Peyer's patch (tissue), 4 donors: Measurements from ENCODE around the gene BAD.

ENCODE experiments used
- POLR2A ChIP-seq, 2 donors: fragments of 450-650 bp; IDR thresholded peaks; one replicate each; pipeline ENCODE4 v1.5.1; 2017; ENCODE audit warnings: antibody characterized with exemption in 2 of 2, mild to moderate bottlenecking in 2 of 2, moderate library complexity in 2 of 2
- TF ChIP-seq, protein P1 (sequence below), 6 experiments: fragments of 450-650 bp in 4 of 6; fragments of 200-600 bp in 2 of 6; sonication (generic) in 1 of 6; IDR thresholded peaks; one replicate each; pipeline ENCODE4 v1.5.1; 2017 to 2019; ENCODE audit warnings: antibody characterized with exemption in 6 of 6, mild to moderate bottlenecking in 3 of 6, moderate library complexity in 1 of 6

DNA sequence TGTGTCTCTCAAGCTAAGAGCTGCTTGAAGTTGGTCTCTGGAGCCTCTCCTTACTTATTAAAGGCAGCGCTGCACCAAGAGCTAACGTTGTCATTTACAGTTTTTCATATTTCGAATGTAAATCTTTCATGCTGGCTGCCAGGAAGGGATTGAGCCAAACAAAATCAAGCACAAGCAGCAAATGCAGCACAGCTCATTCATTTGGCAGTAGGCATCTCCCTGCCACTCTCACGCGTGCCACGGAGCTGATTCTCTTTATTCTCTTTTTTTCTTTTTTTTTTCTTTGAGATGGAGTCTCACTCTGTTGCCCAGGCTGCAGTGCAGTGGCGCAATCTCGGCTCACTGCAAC is 51.5 kb downstream of the BAD start:
- no peak for TF ChIP-seq POLR2A (IDR thresholded peaks at IDR 0.05)
- TF ChIP-seq, protein P1, sequence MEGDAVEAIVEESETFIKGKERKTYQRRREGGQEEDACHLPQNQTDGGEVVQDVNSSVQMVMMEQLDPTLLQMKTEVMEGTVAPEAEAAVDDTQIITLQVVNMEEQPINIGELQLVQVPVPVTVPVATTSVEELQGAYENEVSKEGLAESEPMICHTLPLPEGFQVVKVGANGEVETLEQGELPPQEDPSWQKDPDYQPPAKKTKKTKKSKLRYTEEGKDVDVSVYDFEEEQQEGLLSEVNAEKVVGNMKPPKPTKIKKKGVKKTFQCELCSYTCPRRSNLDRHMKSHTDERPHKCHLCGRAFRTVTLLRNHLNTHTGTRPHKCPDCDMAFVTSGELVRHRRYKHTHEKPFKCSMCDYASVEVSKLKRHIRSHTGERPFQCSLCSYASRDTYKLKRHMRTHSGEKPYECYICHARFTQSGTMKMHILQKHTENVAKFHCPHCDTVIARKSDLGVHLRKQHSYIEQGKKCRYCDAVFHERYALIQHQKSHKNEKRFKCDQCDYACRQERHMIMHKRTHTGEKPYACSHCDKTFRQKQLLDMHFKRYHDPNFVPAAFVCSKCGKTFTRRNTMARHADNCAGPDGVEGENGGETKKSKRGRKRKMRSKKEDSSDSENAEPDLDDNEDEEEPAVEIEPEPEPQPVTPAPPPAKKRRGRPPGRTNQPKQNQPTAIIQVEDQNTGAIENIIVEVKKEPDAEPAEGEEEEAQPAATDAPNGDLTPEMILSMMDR (IDR thresholded peaks at IDR 0.05), result no peak
